Neural cell (in vitro differentiated cells): ENCODE measurements around the gene SLC6A9. TPM values are rescaled to one million over a fixed set of nuclear protein-coding genes. Genes with fewer than 3 reads are reported as not detected.

Source experiments
- H2AFZ ChIP-seq: fragments of 200-600, 300-800 bp; sonication (generic), shearing (Covaris generic); 2 replicates; pipeline ENCODE4 v1.6.0; 2014; ENCODE audit warnings: low read depth, mild to moderate bottlenecking, antibody characterized with exemption, low read length, moderate library complexity
- H3F3A ChIP-seq: fragments of 200-600 bp; shearing (Covaris generic); 2 replicates; pipeline ENCODE4 v1.6.1; 2016; ENCODE audit warnings: mild to moderate bottlenecking, moderate library complexity, mixed read lengths, antibody characterized with exemption, low read length; ENCODE audit not compliant: insufficient read depth, poor library complexity, severe bottlenecking
- H3K27ac ChIP-seq: fragments of 200-600, 300-800 bp; sonication (generic), shearing (Covaris generic); 2 replicates; pipeline ENCODE4 v1.5.1; 2014; ENCODE audit warnings: mild to moderate bottlenecking, low read length, moderate library complexity
- H3K27me3 ChIP-seq: fragments of 300-800, 200-600 bp; sonication (generic), shearing (Covaris generic); 2 replicates; pipeline ENCODE4 v1.6.0; 2014; ENCODE audit warnings: mild to moderate bottlenecking, low read depth, low read length, moderate library complexity; ENCODE audit not compliant: insufficient read depth
- H3K36me3 ChIP-seq: fragments of 300-800, 200-600 bp; sonication (generic), shearing (Covaris generic); 2 replicates; pipeline ENCODE4 v1.5.1; 2014; ENCODE audit warnings: mild to moderate bottlenecking, antibody characterized with exemption, low read length, moderate library complexity; ENCODE audit not compliant: insufficient read depth
- H3K4me2 ChIP-seq: fragments of 300-800, 200-600 bp; sonication (generic), shearing (Covaris generic); 2 replicates; pipeline ENCODE4 v1.6.0; 2014; ENCODE audit warnings: mild to moderate bottlenecking, low read length
- H3K4me3 ChIP-seq: fragments of 300-800, 200-600 bp; sonication (generic), shearing (Covaris generic); 2 replicates; pipeline ENCODE4 v1.5.1; 2014; ENCODE audit warnings: mild to moderate bottlenecking, low read length, moderate library complexity
- H3K79me2 ChIP-seq: fragments of 200-600 bp; shearing (Covaris generic); replicated peaks from 2 replicates; pipeline ENCODE4 v1.6.0; 2014; ENCODE audit warnings: mild to moderate bottlenecking, low read length, moderate library complexity; ENCODE audit not compliant: insufficient read depth
- H3K9ac ChIP-seq: fragments of 300-800, 200-600 bp; sonication (generic), shearing (Covaris generic); 2 replicates; pipeline ENCODE4 v1.6.1; 2016; ENCODE audit warnings: mild to moderate bottlenecking, low read length, mixed read lengths
- H3K9me2 ChIP-seq: fragments of 200-600 bp; shearing (Covaris generic); 2 replicates; pipeline ENCODE4 v1.6.1; 2016; ENCODE audit warnings: mild to moderate bottlenecking, low read length, mixed read lengths; ENCODE audit not compliant: insufficient read depth
- H3K9me3 ChIP-seq: fragments of 200-600, 300-800 bp; sonication (generic), shearing (Covaris generic); 2 replicates; pipeline ENCODE4 v1.6.1; 2016; ENCODE audit warnings: mild to moderate bottlenecking, mixed run types, low read length, moderate library complexity, mixed read lengths
- H4K20me1 ChIP-seq: fragments of 200-600 bp; shearing (Covaris generic); 2 replicates; pipeline ENCODE4 v1.6.1; 2016; ENCODE audit warnings: mild to moderate bottlenecking, mixed run types; ENCODE audit not compliant: insufficient read depth
- CTCF ChIP-seq: fragments of 450-650 bp; IDR thresholded peaks from 2 replicates; pipeline ENCODE4 v1.5.1; 2014; ENCODE audit warnings: antibody characterized with exemption, mild to moderate bottlenecking, moderate library complexity; ENCODE audit not compliant: poor library complexity, severe bottlenecking
- EP300 ChIP-seq: fragments of 450-650 bp; conservative IDR thresholded peaks from 2 replicates; pipeline ENCODE4 v1.6.1; 2014; ENCODE audit warnings: antibody characterized with exemption, mild to moderate bottlenecking, moderate library complexity; ENCODE audit not compliant: poor library complexity, severe bottlenecking
- EZH2 ChIP-seq: fragments of 200-600, 300-800 bp; shearing (Covaris generic), sonication (generic); IDR thresholded peaks from 2 replicates; pipeline ENCODE4 v1.6.1; 2014; ENCODE audit warnings: antibody characterized with exemption, low read length, borderline replicate concordance, mild to moderate bottlenecking; ENCODE audit not compliant: insufficient read depth, poor library complexity, severe bottlenecking
- MXI1 ChIP-seq: fragments of 450-650 bp; conservative IDR thresholded peaks from 2 replicates; pipeline ENCODE4 v1.6.1; 2014; ENCODE audit warnings: antibody characterized with exemption, mild to moderate bottlenecking; ENCODE audit not compliant: poor library complexity, severe bottlenecking
- POLR2AphosphoS5 ChIP-seq: IDR thresholded peaks from 2 replicates; pipeline ENCODE4 v1.6.1; 2012
- RAD21 ChIP-seq: fragments of 450-650 bp; conservative IDR thresholded peaks from 2 replicates; pipeline ENCODE4 v1.6.1; 2014; ENCODE audit warnings: antibody characterized with exemption, mild to moderate bottlenecking, moderate library complexity
- SMC3 ChIP-seq: fragments of 450-650 bp; conservative IDR thresholded peaks from 2 replicates; pipeline ENCODE4 v1.6.1; 2014; ENCODE audit warnings: antibody characterized with exemption, mild to moderate bottlenecking, moderate library complexity; ENCODE audit not compliant: poor library complexity
- TAF1 ChIP-seq: IDR thresholded peaks from 2 replicates; pipeline ENCODE4 v1.6.1; 2012; ENCODE audit warnings: low read depth
- polyA plus RNA-seq: library from polyadenylated mRNA; depleted of rRNA; stranded (reverse); fragments of >200 nt; gene quantifications from 2 replicates; pipeline ENCODE4 v1.2.3, GENCODE V29; 2014
- TF ChIP-seq, protein P1 (sequence below): IDR thresholded peaks from 2 replicates; pipeline ENCODE4 v1.6.1; 2012; ENCODE audit warnings: borderline replicate concordance

Gene SLC6A9
- polyA plus RNA-seq, 1 donor from 2014 or later: 1.3 TPM

- peaks cover 17% of the 10 kb centered on the region for H3K36me3 ChIP-seq
- H3K79me2 ChIP-seq: peaks cover 30% of the 10 kb centered on the region
- TF ChIP-seq TAF1: no peak
- TF ChIP-seq CTCF: no peak
- no peak for TF ChIP-seq POLR2AphosphoS5
- TF ChIP-seq, protein P1, sequence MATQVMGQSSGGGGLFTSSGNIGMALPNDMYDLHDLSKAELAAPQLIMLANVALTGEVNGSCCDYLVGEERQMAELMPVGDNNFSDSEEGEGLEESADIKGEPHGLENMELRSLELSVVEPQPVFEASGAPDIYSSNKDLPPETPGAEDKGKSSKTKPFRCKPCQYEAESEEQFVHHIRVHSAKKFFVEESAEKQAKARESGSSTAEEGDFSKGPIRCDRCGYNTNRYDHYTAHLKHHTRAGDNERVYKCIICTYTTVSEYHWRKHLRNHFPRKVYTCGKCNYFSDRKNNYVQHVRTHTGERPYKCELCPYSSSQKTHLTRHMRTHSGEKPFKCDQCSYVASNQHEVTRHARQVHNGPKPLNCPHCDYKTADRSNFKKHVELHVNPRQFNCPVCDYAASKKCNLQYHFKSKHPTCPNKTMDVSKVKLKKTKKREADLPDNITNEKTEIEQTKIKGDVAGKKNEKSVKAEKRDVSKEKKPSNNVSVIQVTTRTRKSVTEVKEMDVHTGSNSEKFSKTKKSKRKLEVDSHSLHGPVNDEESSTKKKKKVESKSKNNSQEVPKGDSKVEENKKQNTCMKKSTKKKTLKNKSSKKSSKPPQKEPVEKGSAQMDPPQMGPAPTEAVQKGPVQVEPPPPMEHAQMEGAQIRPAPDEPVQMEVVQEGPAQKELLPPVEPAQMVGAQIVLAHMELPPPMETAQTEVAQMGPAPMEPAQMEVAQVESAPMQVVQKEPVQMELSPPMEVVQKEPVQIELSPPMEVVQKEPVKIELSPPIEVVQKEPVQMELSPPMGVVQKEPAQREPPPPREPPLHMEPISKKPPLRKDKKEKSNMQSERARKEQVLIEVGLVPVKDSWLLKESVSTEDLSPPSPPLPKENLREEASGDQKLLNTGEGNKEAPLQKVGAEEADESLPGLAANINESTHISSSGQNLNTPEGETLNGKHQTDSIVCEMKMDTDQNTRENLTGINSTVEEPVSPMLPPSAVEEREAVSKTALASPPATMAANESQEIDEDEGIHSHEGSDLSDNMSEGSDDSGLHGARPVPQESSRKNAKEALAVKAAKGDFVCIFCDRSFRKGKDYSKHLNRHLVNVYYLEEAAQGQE: no peak
- no peak for TF ChIP-seq RAD21
- no peak for TF ChIP-seq EP300
- TF ChIP-seq MXI1: no peak
- TF ChIP-seq SMC3: no peak
- TF ChIP-seq EZH2: no peak
- H2AFZ ChIP-seq: no peak overlapping the region
- H3F3A ChIP-seq: no peaks in the 10 kb centered on the region
- no peaks in the 10 kb centered on the region for H4K20me1 ChIP-seq
- no peak overlapping the region for H3K27ac ChIP-seq
- H3K4me2 ChIP-seq: no peak overlapping the region
- H3K9me3 ChIP-seq: no peaks in the 10 kb centered on the region
- no peaks in the 10 kb centered on the region for H3K9me2 ChIP-seq
- no peaks in the 10 kb centered on the region for H3K27me3 ChIP-seq
- H3K4me3 ChIP-seq: no peak overlapping the region
- H3K9ac ChIP-seq: no peak overlapping the region
Measured at GRCh38 chr1:43956234-43956633, 75.0 kb downstream of the SLC6A9 start.

DNA sequence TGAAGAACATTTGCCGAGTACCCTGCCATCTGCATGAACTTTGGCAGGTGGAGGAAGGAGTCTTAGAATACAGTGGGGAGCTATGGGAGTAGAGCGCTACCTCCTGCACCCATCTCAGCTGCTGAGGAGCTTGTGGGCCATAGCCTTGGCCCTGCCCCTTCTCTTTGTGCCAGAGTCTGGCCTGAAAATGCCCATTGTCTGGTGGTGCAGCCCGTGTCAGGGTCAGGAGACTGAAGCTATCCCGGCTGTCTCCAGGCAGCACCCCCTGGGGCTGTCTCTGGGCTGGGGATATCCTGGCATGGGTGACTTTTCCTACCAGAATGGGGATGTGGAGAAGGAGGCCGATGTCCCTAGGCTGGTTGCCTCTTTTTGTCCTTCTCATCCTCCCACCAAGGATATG is 77.2 kb downstream of the SLC6A9 start:
- H3K27ac ChIP-seq: peak overlapping the region; percentile 99
- H4K20me1 ChIP-seq: no peaks in the 10 kb centered on the region
- H3K36me3 ChIP-seq: peaks cover 14% of the 10 kb centered on the region

More for the DNA sequence above, 77.2 kb downstream of the SLC6A9 start:
- Histone ChIP-seq H3K4me3 (peak overlapping the region; percentile 78), H3K9me2 (no peaks in the 10 kb centered on the region), H3K27me3 (no peaks in the 10 kb centered on the region), H3K4me2 (peak overlapping the region; percentile 95), H3F3A (no peaks in the 10 kb centered on the region), H3K9me3 (no peaks in the 10 kb centered on the region), H3K9ac (peak overlapping the region; percentile 86), H2AFZ (no peak overlapping the region), H3K79me2 (peaks cover 42% of the 10 kb centered on the region)
- TF ChIP-seq CTCF (no peak), EZH2 (no peak), SMC3 (no peak), RAD21 (no peak), TAF1 (no peak)
- TF ChIP-seq, protein P1: no peak
